Muscle of back (tissue), 11 donors: Measurements from ENCODE around the gene LRRC46. TPM values are rescaled to one million over a fixed set of nuclear protein-coding genes. Genes with fewer than 3 reads are reported as not detected.
A peak's percentile ranks its signal among the peaks of the same experiment; 100 is the strongest.

Source experiments
- DNase-seq, 3 donors: peaks; one replicate each; pipeline versions ENCODE4 v3.0.0 to v3.0.0-alpha.2; 2013
- polyA plus RNA-seq, 10 donors: library from polyadenylated mRNA; unstranded; fragments of 120-200 nt; gene quantifications; one replicate each; pipeline ENCODE4 v1.2.1, GENCODE V29; 2013; ENCODE audit not compliant: insufficient read length in 10 of 10

Gene LRRC46
- polyA plus RNA-seq, 10 donors, result 0.49 to 1.4 (median 0.88) TPM

- no peak for DNase-seq
Observed at GRCh38 chr17:47808830-47809480, 22.5 kb upstream of the LRRC46 start.

DNA sequence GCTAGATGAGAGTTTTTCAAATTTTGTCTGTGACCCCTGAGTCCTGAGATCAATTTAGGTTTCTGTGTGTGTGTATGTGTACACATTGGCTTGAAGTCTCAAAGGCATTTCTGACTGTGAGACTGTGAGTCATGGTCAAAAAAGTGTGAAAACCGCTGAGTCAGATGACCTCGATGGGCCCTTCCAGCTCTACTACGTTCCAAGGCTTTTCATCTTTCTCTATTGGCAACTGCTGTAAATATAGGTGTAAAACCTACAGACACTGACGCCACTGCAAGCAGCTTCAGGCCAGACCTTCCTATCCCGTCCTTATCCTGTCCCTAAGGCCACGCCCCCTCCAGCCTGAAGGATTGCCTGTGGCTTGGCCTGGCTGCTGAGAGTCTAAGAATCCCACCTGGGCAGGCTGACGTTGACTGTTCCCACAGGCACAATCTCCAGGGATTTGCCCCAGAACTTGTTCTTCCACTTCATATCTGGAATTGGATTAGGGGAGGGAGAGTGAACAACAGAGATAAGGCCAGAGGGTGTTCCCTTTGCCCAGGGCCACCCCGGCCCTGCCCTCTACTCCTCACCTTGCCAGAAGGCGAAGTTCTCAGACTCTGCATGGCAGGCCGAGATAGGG, 21.2 kb upstream of the LRRC46 start:
- peak in 1 of 3 donors; percentile 56 for DNase-seq

DNA sequence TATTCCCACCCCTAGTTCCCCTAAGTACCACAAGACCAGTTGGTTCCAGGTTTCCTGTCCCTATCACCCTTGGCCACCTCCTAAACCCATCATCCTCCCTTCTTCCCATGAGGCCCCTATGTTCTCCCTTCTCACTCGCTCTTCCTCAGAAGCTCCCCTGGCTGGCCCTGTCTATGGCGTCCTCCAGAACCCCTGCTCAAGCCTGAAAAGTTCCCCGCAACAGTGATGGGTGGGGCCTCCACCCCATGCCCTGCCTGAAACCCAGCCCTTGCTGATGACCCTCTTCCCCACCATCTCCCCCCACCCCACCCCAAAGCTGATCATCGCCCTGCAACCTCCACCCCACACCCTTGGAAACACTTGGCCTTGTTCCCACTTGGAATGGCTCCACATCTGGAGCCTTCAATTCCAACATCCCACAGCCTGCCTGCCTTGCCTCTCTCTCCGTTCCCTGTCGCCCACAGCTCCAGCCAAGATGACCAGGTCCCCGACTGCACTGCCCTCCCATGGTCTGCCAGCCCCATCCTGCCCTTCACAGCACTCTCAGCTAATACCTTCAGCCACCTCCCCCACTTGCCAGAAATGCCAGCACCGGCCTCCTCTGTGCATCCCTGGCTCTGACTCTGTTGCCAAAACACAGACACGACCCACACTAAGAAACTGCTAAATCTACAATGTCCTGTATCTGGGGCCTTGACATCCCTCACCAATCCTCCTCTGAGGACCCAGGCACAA, 20.4 kb upstream of the LRRC46 start:
- no peak for DNase-seq

GRCh38 chr17:47811709-47812108, 19.8 kb upstream of the LRRC46 start:
- DNase-seq, result no peak

GRCh38 chr17:47812146-47812920, 19.1 kb upstream of the LRRC46 start:
- no peak for DNase-seq

GRCh38 chr17:47813077-47813476, 18.4 kb upstream of the LRRC46 start:
- no peak for DNase-seq

DNA sequence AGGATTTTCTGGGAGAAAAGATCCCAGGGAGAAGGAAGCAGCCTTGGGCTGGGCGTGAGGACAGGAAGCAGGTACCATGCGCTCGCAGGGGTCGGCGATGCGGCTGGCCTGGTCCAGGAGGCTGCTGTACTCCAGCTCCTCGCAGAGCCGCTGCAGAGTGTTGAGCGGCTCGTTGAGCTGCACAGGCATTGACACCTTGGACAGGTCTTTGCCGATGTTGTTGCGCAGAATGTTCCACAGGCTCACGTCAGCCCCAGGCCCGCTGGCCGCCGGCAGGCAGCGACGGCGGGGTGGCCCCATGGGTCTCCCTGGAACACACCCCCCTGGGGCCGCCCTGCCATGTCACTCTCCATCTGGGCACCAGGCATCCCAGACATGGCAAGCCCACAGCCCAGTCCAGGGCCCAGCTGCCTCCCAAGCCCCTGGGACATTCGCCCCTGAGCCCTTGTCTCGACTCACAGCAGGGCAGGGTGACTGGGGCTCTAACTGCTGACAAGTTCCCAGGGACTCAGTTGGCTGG, 17.9 kb upstream of the LRRC46 start:
- no peak for DNase-seq

- no peak for DNase-seq
Observed at GRCh38 chr17:47815106-47815918, 16.2 kb upstream of the LRRC46 start.

GRCh38 chr17:47816111-47816735, 15.2 kb upstream of the LRRC46 start:
- DNase-seq, result no peak

DNA sequence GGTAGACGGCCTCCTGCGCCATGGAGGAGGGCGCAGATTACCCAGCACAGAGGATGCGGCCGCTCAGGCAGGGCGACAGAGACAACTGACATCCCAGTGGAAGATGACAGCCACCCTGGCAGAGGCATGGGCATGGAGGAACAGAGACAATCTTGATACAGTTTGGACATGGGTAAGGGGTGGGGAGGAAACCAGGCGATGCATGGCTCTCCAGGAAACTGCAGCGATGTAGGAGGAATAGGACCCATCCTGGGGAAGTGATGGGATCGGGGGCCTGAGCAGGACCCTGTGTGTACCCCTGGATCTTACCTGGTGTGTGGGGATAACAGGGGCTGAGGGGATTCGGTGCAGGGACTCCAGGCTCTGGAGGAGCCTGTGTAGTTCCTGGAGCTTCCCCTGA, 14.5 kb upstream of the LRRC46 start:
- no peak for DNase-seq

- DNase-seq, result no peak
Observed at GRCh38 chr17:47818002-47818695, 13.3 kb upstream of the LRRC46 start.

DNA sequence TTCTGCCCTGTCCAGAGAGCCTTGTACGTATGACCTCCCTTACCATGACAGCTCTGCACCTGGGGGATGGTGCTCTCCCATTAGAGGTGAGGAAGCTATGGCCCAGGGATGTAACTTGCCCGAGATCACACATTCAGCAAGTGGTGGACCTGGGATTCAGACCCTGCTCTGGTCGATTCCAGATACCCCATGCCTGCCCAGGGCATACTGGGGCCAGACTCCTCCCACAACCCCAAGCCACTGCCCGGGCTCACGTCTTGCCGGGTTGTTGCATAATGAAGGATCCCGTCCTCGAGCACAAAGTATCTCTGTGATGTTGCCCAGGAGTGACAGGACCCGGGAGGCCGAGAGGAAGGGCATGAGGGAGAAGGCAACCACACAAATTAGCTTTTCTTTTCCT, 12.0 kb upstream of the LRRC46 start:
- no peak for DNase-seq

- DNase-seq, result no peak
Observed at GRCh38 chr17:47820033-47820789, 11.3 kb upstream of the LRRC46 start.

DNA sequence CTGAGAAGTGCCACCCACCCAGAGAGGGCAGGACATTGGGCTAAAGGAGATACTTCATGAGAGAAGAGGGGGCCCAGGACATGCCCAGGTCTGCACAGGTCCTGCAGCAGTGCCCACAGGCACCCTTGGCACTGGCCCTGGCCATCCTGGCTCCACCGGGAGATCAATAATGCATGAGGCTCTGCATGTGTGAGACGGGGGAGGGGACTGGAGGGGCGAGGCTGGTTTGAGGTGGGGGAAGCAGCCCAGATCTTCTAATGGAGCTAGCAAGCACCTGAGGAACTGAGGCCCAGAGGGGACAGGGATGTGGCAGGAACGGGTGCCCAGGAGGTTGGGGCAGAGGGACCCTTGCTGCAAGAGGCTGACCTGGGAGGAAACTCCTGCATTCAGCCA, 10.4 kb upstream of the LRRC46 start:
- no peak for DNase-seq

DNA sequence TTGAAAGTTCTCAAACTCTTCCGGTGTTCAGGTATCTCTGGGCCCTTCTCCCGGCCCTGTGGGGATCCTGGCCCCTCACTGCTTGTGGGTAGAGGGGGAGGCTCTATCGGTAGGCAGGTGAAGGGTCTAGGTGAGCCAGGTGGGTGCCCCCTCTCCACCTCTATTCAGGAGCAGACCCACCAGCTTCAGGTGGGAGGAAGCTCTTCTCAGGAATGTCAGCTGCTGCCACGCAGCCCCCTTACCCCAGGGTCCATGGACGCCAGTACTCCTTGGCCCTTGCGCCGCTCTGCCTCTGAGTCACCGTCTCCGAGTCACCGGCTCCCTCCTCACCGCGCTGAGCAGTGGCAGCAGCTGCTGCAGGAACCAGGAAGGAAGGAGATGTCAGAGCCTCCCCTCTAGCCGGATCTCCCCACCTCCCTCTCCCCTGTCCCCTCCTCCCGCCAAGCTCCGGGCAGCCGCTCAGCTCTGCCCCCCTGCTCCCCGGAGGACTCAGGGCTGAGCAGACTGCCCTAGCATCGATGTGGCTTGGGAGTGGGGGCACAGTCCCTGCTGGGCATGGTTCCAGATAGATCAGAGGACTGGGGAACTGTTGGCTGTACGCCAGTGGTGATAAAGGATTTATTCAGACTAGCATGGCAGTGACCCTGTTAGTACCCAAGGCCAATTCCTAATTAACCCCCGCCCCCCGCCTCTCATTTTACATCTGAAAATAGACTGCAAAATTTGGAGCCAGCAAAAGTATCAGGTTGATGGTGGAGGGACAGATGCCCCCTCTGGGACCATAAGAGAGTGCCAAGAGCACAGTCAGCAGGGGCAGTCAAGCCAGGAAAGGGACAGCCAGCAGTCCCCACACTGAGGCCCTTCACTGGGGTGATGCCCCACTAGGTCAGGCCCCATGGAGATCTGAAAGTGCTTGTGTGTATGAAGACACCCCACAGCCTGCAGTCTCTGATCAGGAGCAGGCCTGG, 9.8 kb upstream of the LRRC46 start, which contains the start of gene OSBPL7:
OSBPL7 (minus strand) TSS at position 371 of the 968 bp plus-strand sequence. CDS start 1,516 bp downstream, outside the sequence.
- DNase-seq, result peak; percentile 82 to 91 (median 84)

DNA sequence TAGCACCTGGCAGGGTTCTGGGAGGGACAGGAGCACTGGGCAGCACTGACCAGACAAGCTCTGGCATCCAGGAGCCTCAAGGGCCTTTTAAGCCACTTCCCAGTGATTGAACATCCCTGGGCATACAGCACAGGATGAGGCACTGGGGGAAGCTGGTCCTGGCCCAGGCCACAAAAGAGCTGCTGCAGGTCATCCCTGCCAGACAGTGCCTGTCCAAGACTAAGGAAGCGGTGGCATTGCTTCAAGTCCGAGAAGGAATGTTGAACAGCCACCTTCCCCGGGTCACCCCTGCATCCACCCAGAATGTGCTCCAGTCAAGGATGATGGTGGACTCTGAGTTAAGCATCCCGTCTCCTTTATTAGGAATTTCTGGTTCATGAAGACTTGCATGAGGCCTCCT, 8.7 kb upstream of the LRRC46 start:
- no peak for DNase-seq

GRCh38 chr17:47823519-47823918, 8.0 kb upstream of the LRRC46 start:
- no peak for DNase-seq

GRCh38 chr17:47829870-47830269, 1.6 kb upstream of the LRRC46 start:
- no peak for DNase-seq
